ENCODE data around the gene SPATA19.
"Not testable (repeated sequence)": the region's sequence is repeated elsewhere in the genome, so short reads cannot be mapped to it uniquely, and the experiment has no call there.

The SPATA19 gene, protein sequence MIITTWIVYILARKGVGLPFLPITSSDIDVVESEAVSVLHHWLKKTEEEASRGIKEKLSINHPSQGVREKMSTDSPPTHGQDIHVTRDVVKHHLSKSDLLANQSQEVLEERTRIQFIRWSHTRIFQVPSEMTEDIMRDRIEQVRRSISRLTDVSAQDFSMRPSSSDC

DNA sequence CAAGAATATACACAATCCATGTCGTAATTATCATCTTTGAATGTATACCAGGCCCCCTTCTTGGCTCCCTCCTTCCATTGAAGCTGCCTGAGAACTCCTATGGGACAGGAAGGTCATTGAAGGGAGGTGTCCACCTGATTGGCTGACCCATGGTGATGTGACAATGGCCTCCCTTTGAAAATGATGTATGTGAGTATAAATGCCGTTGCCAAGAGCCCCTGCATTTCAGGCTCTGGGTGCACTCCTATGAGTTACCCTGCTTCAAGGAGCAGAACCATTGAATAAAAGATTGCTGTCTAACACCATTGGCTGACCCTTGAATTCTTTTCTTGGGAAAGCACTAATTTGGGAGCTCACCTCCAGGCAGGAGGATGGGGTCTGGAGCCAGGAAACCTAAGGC lies at the start of gene SPATA19:
Gene SPATA19, minus strand, starts transcription at position 101 of the 400 bp plus-strand sequence. Its CDS starts 67 bp downstream, at position 34.
- DNase-seq, result no peak

DNA sequence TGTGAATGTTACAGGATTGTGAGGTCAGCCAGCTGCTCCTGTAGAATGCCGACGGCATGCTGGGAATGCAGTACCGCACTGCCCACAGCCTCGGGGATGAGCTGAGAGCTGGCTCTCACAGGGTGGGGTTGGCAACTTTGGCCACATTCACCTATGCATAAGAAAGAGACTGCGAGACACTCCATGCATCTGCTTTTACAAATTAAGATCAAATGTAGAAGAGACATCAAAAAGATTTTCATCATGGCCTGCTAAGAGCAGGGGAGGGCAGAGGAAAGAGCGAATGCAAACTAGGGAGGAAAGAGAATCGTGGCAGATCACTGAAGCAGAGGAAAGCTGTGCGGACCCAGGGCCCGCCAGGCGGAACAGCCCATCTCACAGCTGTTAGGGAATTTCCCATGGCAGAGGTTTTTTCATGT lies 49.8 kb upstream of the SPATA19 start:
- DNase-seq, result no peak

DNA sequence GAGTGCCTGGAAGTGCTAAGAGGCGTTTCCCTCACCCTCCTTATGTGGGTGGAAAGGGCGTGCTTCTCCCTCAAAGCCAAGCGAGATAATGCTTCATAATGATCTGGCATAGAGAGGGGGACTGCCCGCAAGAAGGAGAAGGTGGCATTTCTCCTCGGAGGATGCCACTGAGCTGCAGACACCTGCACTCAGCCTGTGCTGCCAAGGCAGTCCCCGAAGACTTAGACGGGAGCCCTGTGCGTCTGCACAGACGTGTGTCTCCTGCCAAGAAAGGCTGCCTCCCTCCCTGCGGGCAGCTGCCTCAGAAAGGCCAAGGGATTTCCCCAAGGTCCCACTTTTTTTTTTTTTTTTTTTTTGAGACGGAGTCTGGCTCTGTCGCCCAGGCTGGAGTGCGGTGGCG lies 48.1 kb upstream of the SPATA19 start:
- no peak for DNase-seq

DNA sequence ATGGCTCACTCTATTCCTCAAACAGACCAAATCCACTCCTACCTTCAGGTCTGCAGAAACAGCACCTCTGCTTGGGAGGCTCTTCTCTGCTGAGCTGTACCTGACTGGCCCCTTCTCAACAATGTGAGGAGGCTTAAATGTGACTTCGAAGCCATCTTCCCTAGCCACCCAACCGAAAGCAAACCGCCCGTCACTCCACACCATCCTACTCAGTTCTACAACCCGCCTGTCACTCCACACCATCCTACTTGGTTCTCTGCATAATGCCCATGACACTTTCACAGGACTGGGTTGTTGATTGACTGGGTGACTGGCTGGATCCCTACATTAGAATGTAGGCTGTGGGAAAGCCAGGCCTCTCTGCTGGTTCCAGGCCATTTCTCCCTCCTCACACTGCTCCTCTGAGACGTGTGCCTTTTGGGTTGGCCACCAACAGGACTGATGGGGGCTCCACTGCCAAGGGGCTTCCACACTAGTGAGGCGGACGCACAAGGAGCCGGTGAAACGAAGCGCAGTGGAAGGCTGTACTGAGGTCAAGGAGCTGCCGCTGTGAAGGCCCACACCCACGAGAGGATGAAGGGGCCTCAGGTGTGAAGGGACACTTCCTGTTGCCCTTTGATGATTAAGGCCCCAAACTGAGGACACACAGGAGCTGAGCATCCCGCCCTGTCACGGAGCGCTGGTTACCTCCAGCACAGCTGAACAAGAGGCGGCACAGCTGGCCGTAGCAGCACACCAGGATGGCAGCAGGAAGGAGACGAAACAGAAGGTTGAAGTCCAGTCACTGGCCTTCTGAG lies 47.5 kb upstream of the SPATA19 start:
- DNase-seq, result no peak

DNA sequence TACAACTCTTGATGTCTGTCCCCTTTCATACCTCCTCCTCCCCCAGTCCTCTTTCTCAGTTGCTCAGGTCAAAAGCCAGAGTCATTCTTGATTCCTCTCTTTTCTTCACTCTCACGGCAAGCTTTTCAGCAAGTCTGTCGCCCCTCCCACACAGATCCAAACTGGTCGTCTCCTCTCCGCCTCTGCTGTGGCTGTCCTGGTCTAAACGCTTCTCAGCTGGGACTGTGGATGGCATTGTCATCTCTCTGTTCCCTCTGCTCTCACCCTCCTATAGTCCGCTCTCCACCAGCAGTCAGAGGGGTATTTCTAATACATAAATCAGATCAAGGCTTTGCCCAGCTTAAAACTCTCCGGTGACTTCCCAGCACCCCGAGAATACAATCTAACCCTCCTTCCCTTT lies 46.8 kb upstream of the SPATA19 start:
- no peak for DNase-seq

DNA sequence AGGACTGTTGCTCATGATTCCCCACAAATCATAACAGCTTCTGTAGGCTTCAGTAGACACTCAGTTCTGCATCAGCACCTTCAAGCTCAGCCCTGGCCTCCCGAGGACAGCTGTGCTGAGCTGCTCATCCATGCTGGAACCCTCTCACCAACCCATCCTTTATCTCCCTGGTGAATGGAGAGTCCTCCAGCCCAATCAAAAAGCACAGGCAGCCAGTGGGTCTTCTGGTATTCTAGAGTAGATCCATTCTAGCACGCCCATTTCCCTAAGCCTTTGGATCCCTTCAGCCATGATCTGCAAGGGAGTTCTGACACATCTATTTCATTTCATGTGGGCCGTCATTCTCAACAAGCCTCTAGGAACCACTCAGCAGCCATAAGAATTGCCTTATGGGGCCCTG lies 44.6 kb upstream of the SPATA19 start:
- no peak for DNase-seq

DNA sequence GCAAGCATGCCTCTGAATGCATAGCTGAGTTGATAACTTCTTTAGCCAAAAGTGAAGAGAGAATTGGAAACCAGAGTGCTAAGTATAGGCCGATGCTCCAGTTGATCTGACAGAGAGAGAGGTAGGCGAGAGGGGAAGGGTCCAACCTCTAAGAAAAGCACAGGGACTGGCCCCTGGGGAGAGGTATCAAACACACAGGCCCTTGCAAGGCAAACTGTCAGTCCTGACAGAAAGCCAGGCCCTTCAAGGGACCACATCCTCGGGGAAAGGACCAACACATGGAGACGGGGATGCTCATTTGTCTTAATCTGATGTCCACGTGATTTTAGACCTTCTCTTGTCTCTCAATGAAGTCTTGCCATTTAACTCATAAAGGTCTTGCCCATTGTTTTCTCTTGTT lies 43.9 kb upstream of the SPATA19 start:
- no peak for DNase-seq

DNA sequence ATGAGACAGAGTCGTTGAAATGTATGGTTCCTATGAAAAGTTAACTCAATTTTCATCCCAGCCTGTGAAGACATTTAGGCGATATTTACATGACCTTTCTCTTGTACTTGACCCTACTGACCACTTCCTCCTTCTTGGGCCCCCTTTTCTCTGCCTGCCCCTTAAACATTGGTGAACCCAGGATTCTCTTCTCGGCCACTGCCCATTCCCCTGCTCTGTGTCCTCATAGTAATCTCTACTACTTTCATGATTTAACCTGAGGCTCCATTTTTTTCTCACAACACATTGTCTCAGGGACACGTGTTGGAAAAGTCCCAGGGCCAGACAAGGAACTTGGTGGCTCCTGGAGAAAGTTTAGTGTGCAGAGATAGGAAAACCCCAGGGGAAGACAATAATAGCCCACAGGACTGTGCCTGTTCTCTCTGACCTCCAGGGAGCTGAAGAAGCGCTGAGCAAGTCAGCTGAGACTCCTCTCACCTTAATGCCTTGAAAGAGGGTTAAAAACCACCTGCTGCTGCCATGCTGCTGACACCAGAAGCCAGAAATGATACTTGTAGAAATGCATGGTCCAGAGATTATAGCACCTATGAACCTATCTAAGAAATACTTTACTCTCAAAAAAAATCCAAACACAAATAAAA lies 42.5 kb upstream of the SPATA19 start:
- DNase-seq, result no peak

DNA sequence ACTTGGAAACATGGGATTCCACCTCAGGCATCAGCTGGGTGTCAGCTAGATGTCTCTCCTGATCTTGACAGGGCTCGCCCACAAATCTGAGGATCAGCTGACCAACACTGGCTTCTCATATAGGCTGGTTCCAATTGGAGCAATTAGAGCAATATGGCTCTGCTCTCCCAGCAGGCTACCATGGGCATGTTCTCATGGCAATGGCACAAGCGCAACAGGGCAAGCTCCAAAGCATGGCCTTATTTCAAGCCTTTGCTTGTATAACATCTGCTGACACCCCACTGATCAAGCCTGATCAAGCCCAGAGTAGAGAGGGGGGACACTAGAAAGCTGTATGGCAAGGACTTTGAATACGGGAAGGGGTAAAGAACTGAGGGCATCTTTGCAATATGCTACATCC lies 40.7 kb upstream of the SPATA19 start:
- no peak for DNase-seq

DNA sequence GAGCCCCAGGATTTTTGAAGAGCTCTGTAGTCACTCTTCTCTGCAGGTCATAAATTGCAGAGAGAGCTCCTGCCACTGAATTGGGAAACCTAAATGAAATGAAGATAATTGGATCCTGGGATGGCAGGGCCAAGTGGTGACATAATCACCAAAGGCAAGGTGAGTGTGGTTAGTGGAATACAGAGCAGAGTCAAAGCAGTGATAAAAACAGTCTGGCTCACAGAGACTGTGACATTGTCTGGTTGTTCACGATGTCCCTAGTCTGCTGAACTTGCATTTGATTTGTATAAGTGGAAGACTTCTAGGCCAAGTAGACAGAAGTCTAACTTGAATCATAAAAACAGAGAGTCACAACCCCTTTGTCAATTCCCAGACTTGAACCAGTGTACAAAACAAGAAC lies 26.8 kb upstream of the SPATA19 start:
- DNase-seq, result no peak

DNA sequence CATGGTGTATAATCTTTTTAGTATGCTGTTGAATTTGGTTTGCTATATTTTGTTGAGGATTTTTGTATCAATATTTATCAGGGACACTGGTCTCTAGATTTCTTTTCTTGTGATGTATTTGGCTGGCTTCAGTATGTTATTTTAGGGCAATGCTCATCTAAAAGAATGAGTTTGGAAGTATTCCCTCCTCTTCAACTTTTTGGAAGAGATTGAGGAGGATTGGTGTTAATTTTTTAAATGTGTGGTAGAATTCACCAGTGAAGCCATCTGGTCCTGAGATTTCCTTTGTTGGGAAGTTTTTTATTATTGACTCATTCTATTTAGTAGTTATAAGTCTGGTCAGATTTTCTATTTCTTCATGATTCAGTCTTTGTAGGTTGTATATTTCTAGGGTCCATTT lies 22.1 kb upstream of the SPATA19 start:
- DNase-seq, result no peak

DNA sequence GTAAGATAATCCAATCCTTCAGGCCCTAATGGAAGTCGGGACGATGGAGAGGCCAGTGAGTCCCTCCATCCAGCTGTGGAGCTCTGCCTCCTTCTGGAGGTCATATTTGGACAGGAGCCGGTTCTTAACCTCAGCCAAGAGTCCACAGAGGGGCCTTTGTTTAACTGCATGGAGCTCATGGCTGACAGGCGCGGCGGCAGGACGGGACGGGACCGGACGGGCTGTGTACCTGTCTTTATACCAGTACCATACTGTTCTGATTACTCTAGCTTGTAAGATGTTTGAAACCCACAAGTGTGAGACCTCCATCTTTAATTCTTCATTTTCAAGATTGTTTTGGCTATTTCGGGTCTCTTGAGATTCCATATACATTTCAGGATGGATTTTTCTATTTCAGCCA lies 20.2 kb upstream of the SPATA19 start:
- DNase-seq, result no peak

DNA sequence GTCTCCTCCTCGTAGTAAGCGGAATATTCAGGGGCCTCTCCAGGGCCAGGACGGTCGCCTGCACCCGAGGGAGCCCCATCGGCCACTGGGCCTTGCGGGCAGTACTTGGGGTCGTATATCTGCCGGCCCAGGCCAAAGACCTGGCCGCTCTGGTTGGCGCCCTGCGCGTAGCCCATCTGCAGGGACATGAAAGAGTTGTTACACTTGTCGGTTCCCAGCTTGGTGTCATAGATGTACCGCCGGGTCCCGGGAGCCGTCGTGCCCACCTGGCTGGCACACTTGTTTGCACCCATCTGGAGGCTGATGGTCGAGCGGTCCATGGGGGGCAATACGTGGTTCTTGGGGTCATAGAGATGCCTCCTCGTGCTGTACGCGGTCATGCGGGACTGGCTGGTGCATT lies 19.4 kb upstream of the SPATA19 start:
- DNase-seq, result no peak

DNA sequence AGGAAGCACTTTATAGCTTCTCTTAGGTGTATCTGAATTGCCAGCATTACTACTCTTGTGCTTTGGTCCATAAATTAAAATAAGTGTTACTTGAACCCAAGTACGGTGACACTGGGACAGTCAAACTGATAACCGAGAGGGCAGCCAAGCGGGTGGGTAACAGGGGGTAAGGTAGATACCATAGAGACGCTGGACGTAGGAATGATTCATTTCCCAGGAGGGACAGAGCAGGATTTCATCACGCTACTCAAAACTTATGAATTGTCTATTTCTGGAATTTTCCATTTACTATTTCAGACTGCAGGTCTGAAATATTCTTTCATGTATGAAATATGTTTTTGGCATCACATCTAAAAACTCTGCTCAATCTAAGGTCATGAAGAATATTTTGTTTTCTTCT lies 14.8 kb upstream of the SPATA19 start:
- DNase-seq, result no peak

DNA sequence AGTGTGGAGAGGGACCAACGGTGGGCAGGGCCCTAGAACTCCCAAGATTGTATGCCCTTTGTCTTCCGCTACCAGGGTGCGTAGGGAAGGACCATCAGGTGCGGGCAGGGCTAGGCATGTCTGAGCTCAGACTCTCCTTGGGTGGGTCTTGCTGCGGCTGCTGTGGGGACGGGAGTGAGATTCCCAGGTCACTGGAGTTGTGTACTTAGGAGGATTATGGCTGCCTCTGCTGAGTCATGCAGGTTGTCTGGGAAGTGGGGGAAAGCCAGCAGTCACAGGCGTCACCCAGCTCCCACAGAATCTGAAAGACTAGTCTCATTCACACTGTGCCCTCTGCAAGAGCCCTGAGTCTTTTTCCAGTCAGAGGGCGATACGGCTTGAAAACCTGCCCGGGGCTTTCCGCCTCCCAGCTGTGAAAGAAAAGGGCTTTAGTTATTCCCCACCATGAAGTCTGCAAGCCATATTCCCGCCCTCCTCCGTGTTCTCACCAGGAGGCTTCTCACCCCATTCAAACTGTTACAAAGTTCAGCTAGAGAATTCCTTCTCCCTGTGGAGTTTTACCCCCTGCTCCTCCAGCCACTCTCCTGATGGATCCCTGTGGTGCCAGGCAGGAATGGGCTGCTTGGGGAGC lies 9.1 kb upstream of the SPATA19 start:
- DNase-seq, result not testable (repeated sequence)

DNA sequence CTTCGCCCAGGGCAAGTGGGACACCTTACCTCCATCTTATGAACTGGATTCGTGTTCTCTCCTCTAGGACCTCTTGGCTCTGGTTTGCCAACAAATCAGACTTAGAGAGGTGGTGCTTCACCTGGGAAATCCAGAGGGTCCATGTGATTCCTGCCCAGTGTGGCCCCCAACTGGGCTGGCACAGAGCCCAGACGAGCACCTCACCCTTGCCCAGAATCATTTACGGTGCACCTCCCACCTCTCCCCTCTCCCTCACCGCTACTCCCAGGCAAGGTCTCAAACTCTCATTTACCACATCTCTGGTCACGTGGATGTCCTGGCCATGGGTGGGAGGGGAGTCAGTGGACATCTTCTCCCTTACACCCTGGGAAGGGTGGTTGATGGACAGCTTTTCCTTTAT lies 1.1 kb downstream of the SPATA19 start:
- DNase-seq, result no peak

DNA sequence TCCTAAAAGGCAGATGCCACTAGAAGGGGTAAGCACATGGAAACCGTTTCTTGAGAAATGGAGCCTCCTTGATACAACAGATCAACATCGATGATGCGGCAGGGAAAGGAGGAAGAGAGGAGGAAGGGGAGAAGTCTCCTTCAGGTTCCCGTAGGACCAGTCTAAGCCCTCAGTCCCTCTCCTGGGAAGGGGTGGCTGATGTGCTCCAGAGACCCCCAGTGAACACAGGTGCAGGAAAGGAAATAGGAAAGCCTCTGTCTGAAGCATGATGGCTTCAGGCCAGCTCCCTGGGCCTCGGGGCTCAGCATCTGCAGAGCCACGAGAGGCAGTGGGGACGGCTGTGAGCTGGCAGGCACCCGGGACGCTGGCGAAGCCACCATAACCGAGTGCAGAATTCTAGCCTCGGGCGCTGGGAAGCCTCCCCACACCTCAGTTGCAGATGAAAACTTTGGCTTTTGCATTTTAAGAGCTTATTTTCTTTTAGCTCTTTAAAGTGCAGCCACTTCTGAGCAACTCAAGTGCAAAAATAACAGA lies 1.8 kb downstream of the SPATA19 start:
- DNase-seq, result no peak

DNA sequence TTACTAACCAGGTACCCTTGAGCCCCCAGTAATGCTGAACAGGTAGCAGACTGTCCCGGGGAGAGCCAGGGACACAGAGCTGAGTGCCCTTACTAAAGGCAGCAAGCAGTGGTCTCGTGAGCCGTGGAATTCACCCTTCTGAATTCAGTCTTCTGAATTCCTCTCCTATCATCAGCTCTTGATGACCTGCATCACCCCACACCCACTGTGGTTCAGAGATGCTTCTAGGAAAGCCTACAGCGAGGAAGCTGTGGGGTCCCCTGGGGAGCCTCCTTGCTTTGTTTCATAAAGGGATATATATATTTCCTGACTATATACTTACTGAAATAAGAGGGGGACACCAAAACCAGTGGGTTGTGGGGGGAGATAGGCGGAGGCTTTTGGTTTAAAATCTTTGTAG lies 2.6 kb downstream of the SPATA19 start:
- DNase-seq, result no peak

DNA sequence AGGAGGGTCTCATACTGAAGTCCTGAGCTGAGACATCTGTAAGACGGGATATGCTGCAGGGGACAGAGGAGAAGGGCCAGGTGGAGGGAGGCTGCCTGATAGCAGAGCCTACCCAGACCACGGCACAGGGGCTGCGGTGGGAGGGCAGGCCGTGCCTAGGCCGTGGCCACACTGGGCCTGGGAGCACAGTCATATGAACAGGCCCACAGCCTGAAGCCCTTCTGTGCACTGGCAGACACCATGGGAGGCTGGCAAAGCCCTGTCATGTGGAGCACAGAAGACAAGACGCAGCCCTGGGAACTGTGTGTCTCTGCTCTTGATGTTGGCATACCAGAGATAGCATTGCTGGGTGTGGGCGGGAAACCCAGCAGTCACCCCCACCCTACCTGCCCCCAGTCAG lies 3.3 kb downstream of the SPATA19 start:
- DNase-seq, result no peak

DNA sequence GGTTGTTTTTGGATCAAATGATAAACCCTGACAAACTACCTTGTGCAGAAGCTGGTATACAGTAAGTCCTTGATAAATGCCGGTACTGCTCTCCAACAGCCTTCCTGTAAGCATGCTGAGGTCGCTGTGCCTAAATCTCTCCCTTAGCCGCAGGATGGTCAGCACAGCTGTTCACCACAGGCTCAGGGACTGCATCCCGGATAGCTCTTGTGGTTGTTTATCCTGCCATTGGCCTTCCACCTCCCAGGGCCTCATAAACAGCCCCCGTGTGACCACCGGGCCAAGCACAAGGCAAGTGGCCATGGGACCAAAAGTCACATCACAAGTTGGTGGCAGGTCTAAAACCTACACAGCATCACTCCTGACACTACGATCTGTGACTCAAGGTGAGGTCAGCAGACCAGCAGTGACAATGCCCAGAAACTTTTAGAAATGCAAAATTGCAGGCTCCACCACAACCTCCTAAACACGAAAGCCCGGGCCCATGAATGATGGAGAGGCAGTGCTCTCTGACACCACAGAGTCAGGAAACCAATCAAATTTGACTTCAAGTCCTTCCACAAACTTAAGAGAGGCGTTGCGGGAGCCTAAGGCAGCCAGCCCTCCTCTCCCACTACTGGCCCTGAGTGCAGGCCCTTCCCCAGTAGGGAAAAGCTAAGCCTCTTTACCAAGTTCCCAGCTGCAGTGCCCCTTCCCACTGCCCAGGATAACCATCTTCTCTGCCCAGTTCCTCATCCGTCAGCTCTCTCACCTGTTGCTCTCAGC lies 3.9 kb downstream of the SPATA19 start:
- no peak for DNase-seq

DNA sequence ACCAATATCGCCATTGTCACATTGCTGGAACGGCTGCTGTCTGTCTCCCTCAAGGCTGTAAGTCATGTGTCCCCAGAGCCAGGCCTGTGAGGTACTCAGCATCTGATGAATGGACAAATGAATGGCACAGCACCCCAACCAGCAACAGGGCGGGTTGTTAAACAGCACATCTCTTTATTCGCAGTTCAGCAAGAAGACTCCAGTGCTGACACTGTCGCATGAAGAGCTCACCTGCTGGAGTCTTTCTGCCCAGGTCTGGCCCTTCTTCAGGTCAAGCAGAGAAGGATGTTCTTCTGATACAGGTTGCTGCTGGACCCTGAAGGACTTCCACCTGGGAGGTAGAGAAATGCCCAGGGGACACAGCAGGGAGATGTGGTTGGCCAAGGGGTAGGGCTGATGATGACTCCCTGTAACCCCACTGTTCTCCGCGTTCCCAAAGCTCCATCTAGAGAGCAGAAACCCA lies 4.8 kb downstream of the SPATA19 start:
- DNase-seq, result no peak

All from NCI-H2029 treated with DMSO at 0.1 percent for 48 hours (cell line).